ENCODE measurements around the gene KLHL17. TPM values are rescaled to one million over a fixed set of nuclear protein-coding genes. Genes with fewer than 3 reads are reported as not detected.
"Not testable (repeated sequence)": the region's sequence is repeated elsewhere in the genome, so short reads cannot be mapped to it uniquely, and the experiment has no call there.

The KLHL17 gene
- total RNA-seq, 1 donor from 2014 or later: 10.1 TPM

DNA sequence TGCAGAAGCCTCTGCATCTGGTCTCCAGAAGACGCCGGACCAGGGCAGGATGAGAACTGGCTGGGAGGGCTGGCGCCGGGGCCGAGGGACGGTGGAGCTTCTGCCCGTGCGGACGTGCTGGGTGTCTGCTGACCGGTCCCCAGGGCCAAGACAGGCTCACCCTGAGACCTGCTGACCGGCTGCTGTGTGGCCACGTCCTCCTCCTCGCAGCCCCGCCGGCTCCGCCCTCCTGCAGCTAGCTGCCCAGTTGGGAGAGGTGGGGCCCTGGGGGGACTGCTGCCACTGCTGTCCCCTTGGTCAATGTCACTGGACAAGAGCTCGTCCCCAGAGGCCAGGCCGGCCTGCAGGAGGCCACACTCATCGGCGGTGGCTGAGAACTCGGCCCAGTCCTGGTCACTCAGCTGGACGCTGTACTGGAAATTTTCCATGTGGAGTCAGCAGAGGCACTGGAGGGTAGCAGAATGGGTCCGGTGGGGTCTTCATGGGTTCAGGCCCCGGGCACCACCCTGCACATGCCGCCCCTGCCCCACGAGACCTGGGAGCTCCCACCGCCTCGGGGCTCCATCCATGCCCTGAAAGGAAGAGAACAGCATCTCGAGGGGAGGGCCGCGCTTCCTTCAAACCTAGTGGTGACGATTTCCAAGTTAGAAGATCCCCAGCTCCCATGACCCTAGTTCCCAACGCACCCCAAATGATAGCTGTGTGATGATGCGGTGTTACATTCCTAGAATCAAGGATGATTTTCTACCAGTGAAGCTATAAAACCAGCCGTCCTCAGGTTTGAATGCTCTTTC is 20.4 kb downstream of the KLHL17 start:
- no peak for DNase-seq (ENCODE audit: low read depth)

DNA sequence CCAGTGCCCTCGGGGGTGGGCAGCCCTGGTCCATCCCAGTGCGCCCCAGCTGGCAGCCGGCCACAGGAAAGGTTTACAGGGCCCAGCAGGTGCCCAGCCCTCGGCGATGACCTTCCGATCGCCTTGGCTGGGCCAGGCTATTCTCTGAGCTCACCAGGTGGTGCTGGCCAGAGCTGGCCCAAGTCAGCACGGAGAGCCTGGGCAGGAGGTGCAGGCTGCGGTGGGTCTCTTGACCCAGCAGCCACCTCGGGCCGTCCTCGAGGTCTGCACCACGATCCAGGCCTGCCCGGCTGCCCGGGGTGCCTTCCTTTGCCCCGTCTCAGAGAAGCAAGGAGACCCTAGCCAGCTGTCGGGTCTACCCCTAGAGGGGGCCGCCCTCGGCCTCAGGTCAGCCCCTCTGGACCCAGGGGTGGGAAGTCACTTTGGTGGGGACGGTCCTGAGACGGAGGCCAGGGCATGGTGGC is 21.1 kb downstream of the KLHL17 start:
- DNase-seq (ENCODE audit: low read depth): no peak

DNA sequence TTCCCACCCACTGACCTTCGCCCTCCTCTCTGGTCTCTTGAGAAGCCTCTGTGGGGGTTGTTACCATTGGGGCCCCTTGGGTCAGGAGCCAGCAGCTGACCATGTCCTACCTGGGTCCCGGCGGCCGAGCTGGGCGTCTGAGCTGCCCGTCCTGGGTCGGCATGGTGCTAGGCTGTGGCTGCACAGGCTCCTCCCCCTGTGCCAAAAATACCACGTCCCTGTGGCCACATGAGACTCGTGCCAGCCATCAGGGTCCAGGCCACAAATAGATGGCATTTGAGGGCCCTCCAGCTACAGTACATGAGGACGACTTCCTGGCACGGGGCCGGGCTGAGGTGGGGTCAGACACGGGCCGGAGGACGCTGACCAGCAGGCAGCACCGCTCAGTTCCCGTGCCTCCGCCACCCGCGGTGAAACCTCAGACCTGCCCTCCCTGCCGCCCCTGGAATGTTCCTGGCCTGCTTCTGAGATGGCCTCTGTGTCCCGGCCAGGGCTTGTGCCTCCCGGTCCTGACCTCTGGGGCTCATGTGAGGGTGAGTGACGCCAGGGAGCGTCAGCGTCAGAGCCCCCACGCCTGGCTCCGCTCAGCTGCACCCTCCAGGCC is 21.7 kb downstream of the KLHL17 start, which contains the start of gene PERM1:
Gene PERM1, minus strand, starts transcription at position 139 of the 604 bp plus-strand sequence. CDS start 1,064 bp downstream, outside the sequence.
- no peak for DNase-seq (ENCODE audit: low read depth)

DNA sequence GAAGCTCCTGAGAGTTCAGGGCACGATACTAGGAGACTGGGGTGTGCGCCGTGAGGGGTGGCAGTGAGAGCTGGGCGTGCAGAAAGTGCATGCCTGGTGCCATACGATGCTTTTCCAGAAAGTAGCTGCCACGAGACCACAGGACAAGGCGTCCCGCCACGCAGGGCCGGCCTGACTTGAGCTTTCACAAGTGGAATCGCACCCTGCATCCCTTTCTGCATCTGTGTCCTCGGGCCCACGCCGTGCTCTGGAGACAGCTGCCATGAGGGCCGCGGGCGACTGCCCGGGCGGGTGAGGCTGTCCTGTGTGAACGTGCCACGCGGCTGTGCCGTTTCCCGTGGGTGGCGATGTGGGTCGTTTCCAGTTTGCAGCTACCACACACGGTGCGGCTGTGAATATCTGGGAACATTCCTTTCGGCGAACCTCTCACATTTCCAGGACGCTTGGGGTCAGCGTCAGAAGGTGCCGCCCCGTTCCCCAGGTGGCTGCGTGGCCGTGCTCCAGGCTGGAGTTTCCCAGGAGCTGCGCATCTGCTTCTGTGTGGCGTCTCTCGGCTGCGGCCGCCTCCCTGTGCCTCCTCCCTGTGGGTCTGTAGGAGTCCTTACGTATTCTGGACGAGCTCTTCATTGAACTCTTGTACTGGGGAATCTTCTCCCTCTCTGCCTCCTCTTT is 22.5 kb downstream of the KLHL17 start:
- DNase-seq (ENCODE audit: low read depth): no peak

DNA sequence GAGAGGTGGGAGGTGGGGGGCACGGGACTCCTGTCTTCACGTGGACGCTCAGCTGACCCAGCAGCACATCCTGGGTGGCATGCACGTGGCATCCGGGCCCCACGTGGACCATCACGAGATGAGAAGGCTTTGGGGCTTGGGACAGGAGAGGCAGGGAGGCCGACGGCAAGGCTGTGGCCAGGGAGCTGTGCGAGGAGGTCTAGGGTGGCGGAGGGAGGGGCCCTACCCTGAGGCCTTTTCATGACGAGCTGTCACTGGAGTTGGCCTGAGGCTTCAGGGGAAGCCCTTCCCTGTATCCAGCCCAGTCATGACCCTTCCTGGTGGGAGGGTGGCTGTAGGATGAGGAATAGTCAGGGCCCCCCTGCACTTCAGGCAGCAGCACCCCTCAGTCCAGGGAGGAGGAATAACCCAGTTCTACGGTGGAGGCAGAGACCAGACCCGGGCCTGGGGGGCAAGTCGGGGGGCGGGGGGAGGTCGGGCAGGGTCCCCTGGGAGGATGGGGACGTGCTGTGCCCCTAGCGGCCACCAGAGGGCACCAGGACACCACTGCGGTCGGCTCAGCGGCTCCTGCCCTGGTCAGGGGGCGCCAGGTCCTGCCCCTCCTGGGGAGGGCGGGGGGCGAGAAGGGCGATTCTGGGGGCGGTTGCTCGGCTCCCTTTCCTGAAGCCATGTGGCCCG is 23.6 kb downstream of the KLHL17 start:
- no peak for DNase-seq (ENCODE audit: low read depth)

DNA sequence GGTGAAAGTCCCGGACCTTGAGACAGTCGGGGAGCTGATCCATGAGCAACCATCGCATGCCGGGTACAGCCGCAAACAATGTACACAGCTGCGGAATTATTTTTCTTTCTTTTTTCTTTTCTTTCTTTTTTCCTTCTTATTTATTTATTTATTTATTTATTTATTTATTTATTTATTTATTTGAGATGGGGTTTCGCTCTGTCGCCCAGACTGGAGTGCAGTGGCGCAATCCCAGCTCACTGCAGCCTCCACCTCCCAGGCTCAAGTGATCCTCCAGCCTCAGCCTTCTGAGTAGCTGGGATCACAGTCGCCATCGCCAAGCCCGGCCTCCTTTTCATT is 24.1 kb downstream of the KLHL17 start:
- no peak for DNase-seq (ENCODE audit: low read depth)

DNA sequence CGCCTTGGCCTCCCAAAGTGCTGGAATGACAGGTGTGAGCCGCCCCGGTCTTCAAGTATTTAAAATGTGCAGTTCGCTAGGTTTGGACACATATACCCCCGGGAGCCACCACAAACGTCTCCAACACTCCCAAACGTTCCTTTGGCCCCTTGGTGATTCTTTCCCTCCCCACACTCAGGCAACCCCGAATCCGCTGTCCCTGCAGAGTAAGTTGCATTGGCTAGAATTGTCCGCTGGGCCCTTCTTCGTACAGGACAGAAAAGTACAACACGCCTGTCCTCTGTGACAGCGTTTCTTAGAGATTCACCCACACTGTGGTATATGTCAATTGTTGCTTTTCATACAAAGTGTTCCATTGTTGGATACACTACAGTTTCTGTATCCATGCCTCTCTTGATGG is 24.7 kb downstream of the KLHL17 start:
- no peak for DNase-seq (ENCODE audit: low read depth)

DNA sequence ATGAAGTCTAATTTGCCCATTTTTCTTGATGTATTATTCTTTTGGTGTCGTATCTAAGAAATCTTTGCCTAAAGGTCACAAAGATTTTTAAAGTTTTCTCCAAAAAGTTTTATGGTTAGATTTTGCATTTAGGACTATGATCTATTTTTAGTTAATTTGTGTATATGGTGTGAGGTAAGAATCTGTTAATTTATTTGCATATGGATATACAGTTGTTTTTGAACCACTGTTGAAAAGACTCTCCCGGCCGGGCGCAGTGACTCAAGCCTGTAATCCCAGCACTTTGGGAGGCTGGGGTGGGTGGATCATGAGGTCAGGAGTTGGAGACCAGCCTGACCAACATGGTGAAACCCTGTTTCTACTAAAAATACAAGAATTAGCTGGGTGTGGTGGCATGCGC is 27.7 kb downstream of the KLHL17 start:
- DNase-seq (ENCODE audit: low read depth): not testable (repeated sequence)

DNA sequence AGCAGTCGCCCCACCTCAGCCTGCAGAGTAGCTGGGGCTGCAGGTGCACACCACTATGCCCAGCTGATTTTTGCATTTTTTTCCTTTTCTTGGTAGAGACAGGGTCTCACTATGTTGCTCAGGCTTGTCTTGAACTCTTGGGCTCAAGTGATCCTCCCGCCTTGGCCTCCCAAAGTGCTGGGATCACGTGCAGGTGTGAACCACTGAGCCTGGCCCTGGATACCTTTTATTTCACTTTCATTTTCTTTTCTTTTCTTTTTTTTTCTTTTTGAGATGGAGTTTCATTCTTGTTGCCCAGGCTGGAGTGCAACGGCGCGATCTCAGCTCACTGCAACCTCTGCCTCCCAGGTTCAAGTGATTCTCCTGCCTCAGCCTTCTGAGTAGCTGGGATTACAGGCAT is 30.9 kb downstream of the KLHL17 start:
- DNase-seq (ENCODE audit: low read depth): not testable (repeated sequence)

DNA sequence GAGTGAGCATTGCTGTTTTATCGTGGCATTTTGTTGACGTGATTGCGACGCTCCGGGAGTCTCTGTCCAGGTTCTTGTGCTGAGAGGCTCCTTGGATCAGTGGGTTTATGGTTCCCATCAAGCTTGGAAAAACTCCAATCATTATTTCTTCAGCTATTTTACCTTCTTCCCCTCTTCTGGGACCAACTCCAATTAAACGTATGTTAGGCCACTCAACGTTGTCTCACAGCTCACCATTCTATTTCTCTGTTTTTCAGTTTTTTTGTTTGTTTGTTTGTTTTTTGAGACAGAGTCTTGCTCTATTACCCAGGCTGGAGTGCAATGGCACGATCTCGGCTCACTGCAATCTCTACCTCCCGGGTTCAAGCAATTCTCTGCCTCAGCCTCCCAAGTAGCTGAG is 31.5 kb downstream of the KLHL17 start:
- DNase-seq (ENCODE audit: low read depth): no peak

DNA sequence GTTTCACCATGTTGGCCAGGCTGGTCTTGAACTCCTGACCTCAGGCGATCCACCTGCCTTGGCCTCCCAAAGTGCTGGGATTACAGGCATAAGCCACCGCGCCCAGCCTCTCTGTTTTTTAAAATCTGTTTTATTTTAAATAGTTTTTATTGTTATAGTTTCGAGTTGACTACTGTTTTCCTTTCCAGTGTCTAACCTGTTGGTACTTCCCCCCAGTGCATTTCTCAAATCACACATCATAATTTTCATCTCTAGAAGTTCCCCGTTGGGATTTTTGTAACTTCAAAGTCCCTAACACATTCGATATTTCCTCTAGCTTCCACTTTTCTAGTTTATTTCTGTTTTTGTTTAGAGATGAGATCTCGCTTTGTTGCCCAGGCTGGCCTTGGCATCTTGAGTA is 32.0 kb downstream of the KLHL17 start:
- no peak for DNase-seq (ENCODE audit: low read depth)

DNA sequence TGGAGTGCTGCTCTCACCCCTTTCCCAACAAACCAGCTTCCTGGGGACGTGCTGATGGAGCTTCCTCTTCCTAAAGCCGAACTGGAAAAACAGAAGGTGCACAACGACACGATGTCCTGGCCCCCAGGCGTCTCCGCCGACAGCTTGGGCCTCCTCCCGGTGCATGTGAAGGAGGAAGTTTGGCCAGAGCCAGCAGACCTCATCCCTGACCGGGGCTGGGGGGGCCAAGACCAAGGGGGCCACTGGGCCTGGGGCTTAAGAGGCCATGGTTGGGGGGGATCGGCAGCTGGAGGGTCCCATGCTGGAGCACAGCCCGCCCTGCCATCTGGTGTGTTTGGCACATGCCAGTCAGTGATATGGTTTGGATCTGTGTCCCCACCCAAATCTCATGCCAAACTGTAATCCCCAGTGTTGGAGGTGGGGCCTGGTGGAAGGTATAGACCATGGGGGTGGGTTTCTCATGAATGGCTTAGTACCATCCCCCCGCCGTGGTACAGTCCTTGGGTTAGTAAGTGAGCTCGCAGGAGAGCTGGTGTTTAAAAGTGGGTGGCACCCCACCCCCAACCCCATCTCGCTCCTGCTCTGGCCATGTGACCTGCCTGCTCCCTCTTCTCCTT is 33.1 kb downstream of the KLHL17 start:
- DNase-seq (ENCODE audit: low read depth): no peak

DNA sequence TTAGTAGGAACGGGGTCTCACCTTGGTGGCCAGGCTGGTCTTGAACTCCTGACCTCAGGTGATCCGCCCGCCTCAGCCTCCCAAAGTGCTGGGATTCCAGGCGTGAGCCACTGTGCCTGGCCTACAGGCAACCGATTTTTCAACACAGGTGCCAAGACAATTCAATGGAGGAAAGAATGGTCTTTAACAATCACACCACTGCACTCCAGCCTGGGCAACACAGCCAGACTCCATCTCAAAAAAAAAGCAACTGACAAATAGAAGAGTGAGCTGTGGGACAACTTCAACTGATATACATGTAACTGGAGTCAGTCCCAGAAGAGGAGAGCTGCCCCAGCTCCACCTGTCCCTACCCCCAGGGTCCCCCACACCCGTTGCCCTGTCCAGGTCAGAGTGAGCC is 34.2 kb downstream of the KLHL17 start:
- DNase-seq (ENCODE audit: low read depth): not testable (repeated sequence)

DNA sequence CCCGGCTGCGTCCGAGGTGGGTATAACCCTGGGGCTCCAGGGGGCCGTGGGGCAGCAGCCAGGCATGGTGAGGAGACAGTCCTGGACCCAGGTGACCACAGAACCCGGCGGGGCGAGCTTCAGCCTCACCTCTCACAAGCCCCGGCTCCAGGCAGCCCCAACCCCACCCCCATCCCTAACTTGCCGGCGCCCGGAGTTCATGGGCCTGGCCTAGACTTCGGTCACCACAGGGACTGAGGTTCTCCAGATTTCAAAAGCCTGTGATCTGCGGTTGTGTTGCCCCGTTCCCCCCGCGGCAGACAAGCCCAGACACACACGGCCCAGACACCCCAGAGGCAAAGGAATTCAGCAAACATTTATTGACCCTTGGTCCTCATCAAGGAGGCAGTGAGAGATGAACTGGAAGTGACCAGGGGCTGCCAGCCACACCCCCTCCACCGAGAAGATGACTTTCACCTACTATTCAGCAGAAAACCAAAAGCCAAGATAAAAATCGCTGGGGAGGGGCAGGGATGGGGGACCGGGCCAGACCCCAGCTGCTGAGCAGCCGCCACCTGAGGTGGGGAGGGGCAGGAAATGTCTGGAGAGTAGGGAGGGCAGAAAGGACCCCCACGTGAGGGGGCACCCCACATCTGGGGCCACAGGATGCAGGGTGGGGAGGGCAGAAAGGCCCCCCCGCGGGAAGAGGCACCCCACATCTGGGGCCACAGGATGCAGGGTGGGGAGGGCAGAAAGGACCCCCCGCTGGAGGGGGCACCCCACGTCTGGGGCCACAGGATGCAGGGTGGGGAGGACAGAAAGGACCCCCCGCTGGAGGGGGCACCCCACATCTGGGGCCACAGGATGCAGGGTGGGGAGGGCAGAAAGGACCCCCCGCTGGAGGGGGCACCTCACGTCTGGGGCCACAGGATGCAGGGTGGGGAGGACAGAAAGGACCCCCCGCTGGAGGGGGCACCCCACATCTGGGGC is 35.6 kb downstream of the KLHL17 start:
- peak; percentile 23 for DNase-seq (ENCODE audit: low read depth)

DNA sequence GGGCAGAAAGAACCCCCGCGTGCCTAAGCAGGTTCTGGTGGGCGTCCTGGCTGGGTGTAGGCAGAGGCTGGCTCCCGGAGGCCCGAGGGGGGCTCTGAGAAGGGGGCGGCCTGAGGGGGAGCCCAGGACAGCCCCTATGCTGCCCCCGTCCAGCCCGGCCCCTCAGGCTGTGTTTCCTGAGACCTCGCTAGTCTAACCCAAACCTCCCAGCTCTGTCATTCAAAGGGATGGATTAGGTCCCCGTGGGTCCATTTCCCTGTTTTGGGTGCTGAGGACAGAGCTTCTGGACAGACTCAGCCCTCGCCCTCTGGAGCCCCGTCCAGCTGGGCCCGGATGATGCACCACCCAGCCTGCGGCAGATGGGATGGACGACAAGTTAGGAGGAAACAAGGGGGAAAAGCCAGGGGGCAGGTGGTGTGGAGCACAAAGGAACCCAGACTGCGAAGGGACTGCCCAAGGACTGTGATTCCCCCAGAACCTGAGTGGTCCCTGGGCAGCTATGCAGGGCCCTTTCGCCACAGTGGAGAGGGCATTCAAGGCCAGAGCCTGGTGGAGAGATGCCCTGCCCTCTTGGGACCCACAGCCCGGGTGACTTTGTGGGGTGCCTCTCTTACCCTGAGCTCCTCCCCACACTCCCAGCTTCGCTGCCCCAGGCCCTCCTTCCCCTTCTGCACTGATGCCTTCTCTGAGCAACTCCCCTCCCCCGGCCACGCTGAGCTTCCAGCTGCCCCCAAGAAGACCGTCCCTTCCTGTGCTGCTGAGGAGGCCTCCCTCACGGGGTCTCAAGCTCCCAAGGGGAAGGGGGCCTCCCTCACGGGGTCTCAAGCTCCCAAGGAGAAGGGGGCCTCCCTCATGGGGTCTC is 36.7 kb downstream of the KLHL17 start:
- no peak for DNase-seq (ENCODE audit: low read depth)

DNA sequence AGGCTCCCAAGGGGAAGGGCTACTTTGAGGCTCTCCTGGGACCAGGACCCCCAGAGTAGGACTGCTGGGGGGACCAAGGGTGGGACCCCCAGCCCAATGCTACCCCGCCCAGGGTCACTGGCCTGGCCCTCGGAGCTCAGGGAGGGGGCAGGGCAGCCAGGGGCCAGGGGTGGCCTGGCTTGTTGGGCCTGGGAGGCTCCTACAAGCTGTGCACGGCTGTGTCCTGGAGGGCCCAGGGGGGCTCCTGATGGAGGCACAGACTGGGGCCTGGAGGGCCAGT is 37.3 kb downstream of the KLHL17 start:
- DNase-seq (ENCODE audit: low read depth): no peak

DNA sequence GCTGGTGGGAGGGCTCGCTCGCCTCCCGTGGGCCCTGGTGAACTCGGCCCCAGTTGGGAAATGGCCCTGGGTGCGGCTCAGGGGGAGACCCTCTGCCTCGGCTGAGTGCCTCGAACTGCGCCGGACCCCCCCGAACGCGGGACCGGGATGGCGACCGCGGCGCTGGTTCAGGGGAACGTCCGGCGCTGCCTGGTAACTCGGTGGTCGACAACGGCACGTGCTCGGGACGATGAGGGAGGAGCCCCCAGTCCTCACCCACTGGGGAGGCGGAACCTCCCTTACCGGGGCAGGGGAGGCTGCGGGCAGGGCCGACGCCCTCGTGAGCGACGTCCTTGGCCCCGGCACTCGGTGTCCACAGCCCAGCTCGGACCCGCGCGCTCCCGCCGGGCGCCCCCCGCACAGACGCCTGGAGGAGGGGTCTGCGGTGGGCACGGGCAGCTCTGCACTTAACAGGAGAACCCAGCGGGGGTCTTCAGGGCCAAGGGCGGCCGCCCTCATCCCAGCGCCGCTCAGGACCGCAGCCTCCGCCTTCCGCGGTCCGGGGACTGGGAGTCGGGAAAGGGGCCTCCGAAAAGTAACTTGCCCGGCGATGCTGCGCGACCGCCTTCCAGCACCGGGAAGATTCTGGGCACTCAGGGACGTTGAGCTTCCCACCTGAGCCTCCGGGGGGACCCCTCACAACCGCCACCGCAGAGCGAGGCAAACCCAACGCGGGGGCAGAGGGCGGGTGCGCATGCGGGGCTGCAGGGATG is 37.8 kb downstream of the KLHL17 start:
- no peak for DNase-seq (ENCODE audit: low read depth)

DNA sequence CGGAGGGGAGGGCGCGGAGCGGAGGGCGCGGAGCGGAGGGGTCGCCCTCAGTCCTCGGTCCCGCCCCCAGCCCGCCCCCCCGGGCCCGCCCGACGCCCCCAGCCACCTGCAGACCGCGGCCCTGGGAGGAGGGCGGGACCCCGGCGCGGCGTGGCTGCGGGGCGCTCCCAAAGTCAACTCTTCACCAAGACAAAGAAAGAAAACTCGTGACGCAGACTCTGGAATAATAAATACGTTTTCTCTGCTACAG is 38.3 kb downstream of the KLHL17 start:
- no peak for DNase-seq (ENCODE audit: low read depth)

DNA sequence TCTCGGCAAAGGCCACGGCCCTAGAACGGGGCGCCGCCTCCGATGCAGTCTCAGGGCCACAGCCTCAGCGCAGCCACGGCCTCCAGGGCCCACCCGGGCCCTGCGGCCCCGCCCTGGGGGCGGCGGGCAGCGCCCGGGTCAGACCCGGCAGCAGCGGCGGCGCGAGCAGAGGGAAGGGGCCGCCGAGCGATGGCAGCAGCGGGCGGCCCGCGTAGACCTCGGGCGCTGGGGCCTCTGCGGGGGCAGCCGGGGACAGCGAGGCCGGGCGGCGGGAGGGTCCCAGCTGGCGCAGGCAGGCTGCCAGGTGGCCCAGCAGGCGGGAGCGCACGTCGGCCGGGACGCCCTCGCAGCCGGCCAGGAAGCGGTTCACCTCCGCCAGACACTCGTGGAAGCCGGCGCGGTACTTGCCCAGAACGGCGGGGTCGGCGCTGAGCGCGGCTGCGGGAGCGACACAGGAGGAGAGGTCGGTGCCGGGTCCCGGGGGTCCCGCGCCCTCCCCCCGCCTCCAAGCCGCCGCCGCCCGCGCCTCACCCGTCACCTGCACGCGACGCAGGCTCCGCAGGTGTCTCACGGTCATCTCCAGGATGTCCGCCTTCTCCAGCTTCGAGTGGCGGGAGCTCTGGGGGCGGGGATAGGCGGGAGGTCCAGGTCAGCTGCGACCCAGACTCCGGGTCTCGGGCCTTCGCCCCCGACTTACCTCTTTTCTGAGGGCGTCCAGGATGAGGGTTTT is 38.8 kb downstream of the KLHL17 start:
- DNase-seq (ENCODE audit: low read depth): no peak
